Measurements from ENCODE around the gene POFUT2.

DNA sequence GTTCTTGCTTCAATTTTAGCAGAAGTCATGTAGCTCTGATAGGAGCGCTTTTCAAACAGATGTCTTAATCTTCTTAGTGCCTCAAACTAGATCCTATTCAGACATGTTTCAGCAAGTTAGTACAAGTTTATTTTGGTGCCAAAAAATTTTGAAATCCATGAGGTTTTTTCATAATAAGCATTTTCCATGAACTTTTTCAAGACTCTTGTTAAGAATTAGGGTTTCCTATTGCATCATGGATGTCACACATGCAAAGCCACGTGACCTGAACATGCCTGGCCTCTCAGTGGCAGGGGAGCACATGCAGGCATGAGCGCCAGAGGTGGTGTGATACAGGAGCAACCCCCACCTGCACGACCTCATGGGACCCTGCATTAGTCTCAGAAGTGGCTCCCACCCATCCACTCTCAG is 67.6 kb downstream of the POFUT2 start:
- TF ChIP-seq CTCF (IDR thresholded peaks at IDR 0.05) = no peak
- no peak for TF ChIP-seq POLR2A (IDR thresholded peaks at IDR 0.05)
